ENCODE results near the gene PNMA1.

DNA sequence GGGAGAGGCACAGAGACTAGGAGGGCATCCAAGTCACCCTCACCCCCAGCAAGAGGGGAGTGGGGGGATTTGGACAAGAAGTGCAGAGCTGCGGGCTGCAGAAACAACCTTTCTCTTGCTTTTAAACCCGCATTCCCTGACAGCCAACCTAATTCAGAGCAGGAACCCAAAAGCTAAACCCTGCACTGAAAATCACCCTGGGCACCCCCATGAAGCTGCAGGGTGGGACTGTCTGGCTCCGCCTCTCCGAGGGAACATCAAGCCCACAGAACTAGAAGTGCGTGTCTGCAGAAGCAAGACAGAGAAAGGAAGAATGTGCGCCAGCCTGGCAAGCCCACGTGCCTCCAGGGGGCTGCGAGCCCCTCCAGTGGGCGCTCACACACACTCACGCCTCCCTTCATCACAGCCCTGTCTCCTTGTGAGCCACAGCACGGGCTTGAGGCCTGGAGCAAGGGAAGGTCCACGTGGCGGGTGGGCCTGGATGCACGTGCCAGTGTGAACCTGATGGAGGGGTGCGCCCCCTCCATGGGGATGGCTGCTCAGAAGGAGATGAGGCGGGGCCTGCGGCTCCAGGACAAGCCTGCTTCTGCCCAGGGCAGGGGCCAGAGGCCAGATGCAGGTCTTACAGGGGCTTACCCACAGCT, 27.8 kb upstream of the PNMA1 start:
- TF ChIP-seq, protein P1, sequence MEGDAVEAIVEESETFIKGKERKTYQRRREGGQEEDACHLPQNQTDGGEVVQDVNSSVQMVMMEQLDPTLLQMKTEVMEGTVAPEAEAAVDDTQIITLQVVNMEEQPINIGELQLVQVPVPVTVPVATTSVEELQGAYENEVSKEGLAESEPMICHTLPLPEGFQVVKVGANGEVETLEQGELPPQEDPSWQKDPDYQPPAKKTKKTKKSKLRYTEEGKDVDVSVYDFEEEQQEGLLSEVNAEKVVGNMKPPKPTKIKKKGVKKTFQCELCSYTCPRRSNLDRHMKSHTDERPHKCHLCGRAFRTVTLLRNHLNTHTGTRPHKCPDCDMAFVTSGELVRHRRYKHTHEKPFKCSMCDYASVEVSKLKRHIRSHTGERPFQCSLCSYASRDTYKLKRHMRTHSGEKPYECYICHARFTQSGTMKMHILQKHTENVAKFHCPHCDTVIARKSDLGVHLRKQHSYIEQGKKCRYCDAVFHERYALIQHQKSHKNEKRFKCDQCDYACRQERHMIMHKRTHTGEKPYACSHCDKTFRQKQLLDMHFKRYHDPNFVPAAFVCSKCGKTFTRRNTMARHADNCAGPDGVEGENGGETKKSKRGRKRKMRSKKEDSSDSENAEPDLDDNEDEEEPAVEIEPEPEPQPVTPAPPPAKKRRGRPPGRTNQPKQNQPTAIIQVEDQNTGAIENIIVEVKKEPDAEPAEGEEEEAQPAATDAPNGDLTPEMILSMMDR (conservative IDR thresholded peaks at IDR 0.05; ENCODE audit: low read length), result peak; percentile 16; the same call in 1 of the 2 replicates
- TF ChIP-seq EZH2phosphoT487 (IDR thresholded peaks at IDR 0.05; ENCODE audit: borderline replicate concordance, low read depth, low read length), result no peak
